Effector memory CD4-positive, alpha-beta T cell (primary cell): ENCODE measurements around the gene ARID3C.

Source experiments
- DNase-seq, 3 donors: peaks; one replicate each; pipeline ENCODE4 v3.0.0-alpha.2; 2020
- H3K27ac ChIP-seq: 2 replicates; pipeline ENCODE4 v1.7.0; 2013; ENCODE audit warnings: mild to moderate bottlenecking, low read length, moderate library complexity; ENCODE audit not compliant: insufficient read depth, poor library complexity, severe bottlenecking
- H3K27me3 ChIP-seq: replicated peaks from 2 replicates; pipeline ENCODE4 v1.7.0; 2013; ENCODE audit warnings: mild to moderate bottlenecking, low read length; ENCODE audit not compliant: insufficient read depth, control insufficient read depth, poor library complexity, severe bottlenecking
- H3K36me3 ChIP-seq: 2 replicates; pipeline ENCODE4 v1.7.0; 2013; ENCODE audit warnings: mild to moderate bottlenecking, low read length, moderate library complexity; ENCODE audit not compliant: control insufficient read depth, insufficient read depth
- H3K4me1 ChIP-seq: 2 replicates; pipeline ENCODE4 v1.7.0; 2013; ENCODE audit warnings: low read length, mild to moderate bottlenecking; ENCODE audit not compliant: control insufficient read depth, insufficient read depth, poor library complexity, severe bottlenecking
- H3K4me3 ChIP-seq: 2 replicates; pipeline ENCODE4 v1.7.0; 2013; ENCODE audit warnings: low read length, low read depth, mild to moderate bottlenecking; ENCODE audit not compliant: insufficient read depth, poor library complexity, severe bottlenecking
- H3K9me3 ChIP-seq: 2 replicates; pipeline ENCODE4 v1.7.0; 2013; ENCODE audit warnings: mild to moderate bottlenecking, low read length, moderate library complexity; ENCODE audit not compliant: control insufficient read depth

ARID3C gene

DNA sequence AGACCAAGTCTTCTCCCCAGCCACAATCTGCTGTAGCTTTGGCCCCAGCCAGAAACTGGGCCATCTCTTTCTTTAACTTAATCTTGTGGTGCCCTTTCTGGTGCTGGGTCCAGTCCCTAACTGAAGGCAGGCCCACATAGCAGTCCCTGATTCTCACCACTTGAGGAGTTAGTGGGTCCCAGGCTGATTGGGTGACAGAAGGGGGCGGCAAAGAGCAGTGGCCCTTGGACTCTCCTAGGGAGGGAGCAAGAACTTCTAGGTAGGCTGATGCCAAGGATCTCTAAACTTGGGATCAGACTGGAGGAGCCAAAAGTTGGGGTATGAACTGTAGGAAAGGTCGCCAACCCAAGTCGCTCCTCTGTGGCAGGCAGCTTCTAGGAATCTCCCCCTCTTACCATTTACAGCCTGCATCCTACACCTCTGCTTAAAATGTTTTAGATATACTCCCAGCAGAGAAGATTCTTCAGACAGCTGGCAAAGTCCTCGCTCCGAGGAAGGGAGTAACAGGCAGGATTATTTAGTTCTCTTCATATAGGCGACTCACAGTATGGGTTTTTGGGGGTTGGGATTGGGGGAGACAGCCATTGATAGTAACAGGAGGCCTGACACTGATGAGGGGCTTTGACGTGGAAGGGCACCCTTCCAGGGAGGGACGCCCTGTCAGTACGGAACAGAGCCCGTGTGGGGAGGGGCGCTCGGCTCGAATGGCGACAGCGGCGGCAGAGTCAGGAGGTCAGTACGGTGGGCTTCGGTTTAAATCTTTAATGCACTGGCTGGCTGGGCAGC, 35.6 kb upstream of the ARID3C start:
- no peaks in the 10 kb centered on the region for H3K9me3 ChIP-seq
- no peaks in the 10 kb centered on the region for H3K27me3 ChIP-seq
- DNase-seq: peak; percentile 45 to 64 (median 54)
- peak overlapping the region; percentile 53 for H3K4me3 ChIP-seq
- H3K27ac ChIP-seq: peak overlapping the region; percentile 72
- peaks cover 44% of the 10 kb centered on the region for H3K4me1 ChIP-seq
- peaks cover 12% of the 10 kb centered on the region for H3K36me3 ChIP-seq

DNA sequence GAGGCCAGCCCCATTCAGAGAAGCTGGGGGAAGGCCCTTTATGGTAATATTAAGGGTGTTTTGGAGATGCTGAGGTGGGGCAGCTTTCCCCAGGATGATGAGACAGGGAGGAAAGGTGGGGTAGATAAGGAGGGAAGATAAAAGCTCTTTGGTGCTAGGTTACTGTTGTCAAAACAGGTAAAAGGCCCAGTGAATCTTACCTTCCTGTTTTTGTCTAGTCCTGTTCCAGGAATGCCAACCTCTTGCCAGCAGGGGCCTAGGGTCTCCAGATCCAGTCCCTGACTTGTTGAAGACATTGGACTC, 34.4 kb upstream of the ARID3C start:
- Histone ChIP-seq H3K9me3 (no peaks in the 10 kb centered on the region), H3K4me1 (peaks cover 44% of the 10 kb centered on the region), H3K27me3 (no peaks in the 10 kb centered on the region), H3K36me3 (peaks cover 12% of the 10 kb centered on the region), H3K27ac (peak overlapping the region; percentile 72), H3K4me3 (no peak overlapping the region)
- peak in 2 of 3 donors; percentile 9 to 24 for DNase-seq

DNA sequence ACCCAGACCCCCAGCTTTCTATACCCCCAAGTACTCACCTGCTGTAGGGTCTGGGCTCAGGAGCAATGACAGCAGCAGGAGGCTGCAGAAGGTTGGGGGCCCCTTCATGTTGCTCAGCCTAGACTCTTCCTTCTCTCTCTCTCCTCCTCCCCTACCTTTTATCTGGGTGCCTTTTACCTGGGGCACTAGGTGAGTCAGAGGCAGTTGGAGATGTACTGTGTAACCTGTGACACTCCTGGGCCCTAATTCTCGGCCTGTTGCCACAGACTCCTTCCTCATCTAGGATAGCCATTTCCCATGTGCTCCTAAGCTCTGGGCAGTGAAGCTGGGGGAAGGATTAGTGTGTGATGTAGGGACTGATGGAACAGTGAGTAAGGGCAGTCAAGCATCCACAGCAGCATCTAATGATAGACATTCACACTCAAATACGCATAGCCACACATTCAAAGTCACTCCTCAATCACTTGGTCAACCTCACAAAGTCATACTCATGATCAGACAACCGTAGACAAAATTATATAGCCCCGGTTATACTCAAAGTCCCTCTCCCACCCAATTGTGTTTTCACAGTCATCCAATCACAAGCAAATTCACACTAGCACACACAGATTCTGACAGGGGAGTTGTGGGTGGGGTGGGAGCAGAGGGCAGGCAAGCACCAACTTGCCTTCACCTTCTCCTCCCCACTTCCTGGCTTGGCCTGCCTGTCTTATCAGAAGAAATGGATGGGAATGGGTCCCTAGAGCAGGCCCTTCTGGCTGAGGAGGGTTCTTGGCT, 33.8 kb upstream of the ARID3C start, which contains the start of gene CCL27:
Gene CCL27 (minus strand): TSS at position 132 of the 777 bp plus-strand sequence. CDS start 24 bp downstream, at position 108.
- peaks cover 12% of the 10 kb centered on the region for H3K36me3 ChIP-seq
- H3K27ac ChIP-seq: peak within 1 kb of the TSS; percentile 72
- H3K27me3 ChIP-seq: no peaks in the 10 kb centered on the region
- H3K9me3 ChIP-seq: no peaks in the 10 kb centered on the region
- no peak for DNase-seq
- no peak within 1 kb of the TSS for H3K4me3 ChIP-seq
- H3K4me1 ChIP-seq: peaks cover 44% of the 10 kb centered on the region

DNA sequence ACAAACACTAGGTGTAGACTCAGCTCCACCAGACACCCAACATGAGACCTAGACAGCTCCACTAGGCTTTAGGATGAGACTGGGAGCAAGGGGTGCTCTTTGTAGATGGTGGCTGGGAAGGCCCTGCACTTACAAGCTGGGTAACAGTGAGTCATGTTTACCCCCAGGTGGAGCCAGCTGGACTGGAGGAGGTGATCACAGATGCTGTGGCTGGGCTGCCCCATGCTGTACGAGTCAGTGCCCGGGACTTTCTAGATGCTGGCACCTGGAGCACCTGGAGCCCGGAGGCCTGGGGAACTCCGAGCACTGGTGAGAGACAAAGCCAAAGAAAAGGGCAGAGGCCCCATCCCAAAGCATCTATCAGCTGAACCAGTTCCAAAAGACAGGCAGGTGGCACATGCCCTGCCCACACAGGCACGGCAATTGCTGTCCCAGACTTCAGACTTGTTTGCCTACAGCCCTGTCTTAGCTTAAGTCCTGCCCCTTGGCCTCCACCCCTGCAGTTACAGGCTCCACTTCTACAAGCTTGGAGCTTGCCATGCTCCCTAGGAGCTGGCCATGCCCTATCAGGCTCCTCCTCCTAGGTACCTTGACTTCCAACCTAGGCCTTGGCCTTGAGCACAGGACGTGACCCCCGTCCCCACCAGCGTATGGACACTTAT, 30.9 kb upstream of the ARID3C start:
- no peaks in the 10 kb centered on the region for H3K9me3 ChIP-seq
- no peaks in the 10 kb centered on the region for H3K27me3 ChIP-seq
- no peak overlapping the region for H3K4me3 ChIP-seq
- H3K27ac ChIP-seq: no peak overlapping the region
- DNase-seq: no peak
- H3K4me1 ChIP-seq: peaks cover 37% of the 10 kb centered on the region
- peaks cover 12% of the 10 kb centered on the region for H3K36me3 ChIP-seq

DNA sequence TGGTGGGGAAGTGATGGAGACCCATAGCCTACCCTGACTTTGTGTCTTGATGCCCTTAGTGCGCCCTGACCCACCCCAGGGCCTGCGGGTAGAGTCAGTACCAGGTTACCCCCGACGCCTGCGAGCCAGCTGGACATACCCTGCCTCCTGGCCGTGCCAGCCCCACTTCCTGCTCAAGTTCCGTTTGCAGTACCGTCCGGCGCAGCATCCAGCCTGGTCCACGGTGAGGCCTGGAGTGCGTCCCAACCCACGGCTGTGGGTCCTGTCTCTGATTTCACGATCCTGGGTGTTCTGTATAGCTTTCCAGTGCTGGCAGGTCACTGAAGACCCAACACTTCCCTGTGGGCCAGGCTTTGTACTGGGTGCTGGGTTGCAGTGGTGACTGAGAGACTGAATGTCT, 29.6 kb upstream of the ARID3C start:
- Histone ChIP-seq H3K27me3 (no peaks in the 10 kb centered on the region), H3K9me3 (no peaks in the 10 kb centered on the region), H3K27ac (no peak overlapping the region), H3K36me3 (peaks cover 12% of the 10 kb centered on the region), H3K4me1 (peaks cover 25% of the 10 kb centered on the region), H3K4me3 (no peak overlapping the region)
- DNase-seq: no peak

DNA sequence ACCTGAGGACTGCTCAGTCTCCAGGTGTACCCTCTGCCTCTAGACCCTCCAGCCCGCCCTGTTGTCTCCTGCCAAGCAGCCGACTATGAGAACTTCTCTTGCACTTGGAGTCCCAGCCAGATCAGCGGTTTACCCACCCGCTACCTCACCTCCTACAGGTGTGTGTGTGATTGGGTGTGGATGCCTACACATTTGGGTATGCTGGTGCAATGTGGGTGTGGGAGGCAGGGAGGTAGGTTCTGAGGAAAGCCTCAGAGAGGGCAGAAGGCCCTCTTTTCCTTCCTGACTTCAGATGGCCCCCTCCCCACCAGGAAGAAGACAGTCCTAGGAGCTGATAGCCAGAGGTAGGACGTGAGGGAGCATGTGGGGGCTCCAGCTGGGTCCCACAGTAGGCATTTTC, 28.1 kb upstream of the ARID3C start:
- no peaks in the 10 kb centered on the region for H3K27me3 ChIP-seq
- peaks cover 12% of the 10 kb centered on the region for H3K36me3 ChIP-seq
- peaks cover 21% of the 10 kb centered on the region for H3K4me1 ChIP-seq
- no peaks in the 10 kb centered on the region for H3K9me3 ChIP-seq
- H3K27ac ChIP-seq: no peak overlapping the region
- DNase-seq: no peak
- H3K4me3 ChIP-seq: no peak overlapping the region

DNA sequence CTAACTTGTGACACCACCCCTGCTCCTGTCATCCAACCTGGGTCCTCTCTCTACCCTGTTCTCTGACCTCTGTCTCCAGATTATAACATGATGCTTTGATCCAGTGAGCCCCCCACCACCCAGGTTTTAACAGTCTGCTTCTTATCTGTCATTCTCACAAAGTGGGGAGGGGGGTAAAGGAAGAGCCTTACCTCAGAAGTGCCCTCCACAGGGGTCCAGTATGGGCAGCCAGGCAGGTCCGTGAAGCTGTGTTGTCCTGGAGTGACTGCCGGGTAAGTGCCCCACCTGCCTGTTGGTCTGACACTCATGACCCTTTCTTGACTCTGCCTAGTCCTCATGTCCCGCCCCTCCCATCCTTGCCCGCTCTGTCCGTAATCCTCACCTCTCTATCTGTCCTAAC, 26.5 kb upstream of the ARID3C start:
- Histone ChIP-seq H3K4me1 (peaks cover 11% of the 10 kb centered on the region), H3K36me3 (peaks cover 18% of the 10 kb centered on the region), H3K27ac (no peak overlapping the region), H3K9me3 (no peaks in the 10 kb centered on the region), H3K4me3 (no peak overlapping the region), H3K27me3 (no peaks in the 10 kb centered on the region)
- no peak for DNase-seq

DNA sequence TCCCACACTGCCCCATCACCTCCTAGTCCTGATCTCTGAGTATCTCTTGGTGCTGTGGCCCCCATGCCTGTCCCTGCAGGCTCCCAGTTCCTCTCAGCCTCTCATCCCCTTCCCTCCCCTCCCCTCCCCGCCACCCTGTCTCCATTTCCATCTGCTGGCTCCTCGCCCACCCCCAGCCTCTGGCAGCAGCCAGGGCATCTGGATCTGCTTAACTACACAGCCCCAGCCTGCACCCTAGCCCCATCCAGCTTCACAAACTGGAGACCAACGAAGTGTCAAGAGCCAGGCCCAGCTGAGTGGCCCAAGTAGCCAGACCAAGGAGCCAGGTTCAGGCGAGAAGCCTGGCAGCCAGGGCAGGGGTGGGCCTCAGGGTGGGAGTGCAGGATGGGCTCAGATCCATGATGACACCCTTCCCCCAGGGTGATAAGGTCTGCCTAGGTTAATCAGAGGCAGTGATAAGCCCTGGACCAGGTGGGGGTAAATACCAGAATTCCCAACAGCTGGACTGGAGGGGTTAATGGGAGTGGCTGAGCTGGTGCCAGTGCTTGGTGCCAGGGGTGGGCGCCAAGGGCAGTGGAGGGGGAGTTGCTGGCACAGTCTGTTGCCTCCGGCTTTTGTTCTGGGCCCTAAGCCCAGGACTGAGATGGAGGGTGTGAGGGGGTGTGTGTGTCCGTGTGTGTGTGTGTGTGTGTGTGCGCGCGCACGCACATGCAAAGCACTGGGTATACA, 25.6 kb upstream of the ARID3C start:
- Histone ChIP-seq H3K36me3 (peaks cover 18% of the 10 kb centered on the region), H3K9me3 (no peaks in the 10 kb centered on the region), H3K4me1 (peaks cover 11% of the 10 kb centered on the region), H3K4me3 (no peak overlapping the region), H3K27ac (no peak overlapping the region), H3K27me3 (no peaks in the 10 kb centered on the region)
- DNase-seq: no peak

DNA sequence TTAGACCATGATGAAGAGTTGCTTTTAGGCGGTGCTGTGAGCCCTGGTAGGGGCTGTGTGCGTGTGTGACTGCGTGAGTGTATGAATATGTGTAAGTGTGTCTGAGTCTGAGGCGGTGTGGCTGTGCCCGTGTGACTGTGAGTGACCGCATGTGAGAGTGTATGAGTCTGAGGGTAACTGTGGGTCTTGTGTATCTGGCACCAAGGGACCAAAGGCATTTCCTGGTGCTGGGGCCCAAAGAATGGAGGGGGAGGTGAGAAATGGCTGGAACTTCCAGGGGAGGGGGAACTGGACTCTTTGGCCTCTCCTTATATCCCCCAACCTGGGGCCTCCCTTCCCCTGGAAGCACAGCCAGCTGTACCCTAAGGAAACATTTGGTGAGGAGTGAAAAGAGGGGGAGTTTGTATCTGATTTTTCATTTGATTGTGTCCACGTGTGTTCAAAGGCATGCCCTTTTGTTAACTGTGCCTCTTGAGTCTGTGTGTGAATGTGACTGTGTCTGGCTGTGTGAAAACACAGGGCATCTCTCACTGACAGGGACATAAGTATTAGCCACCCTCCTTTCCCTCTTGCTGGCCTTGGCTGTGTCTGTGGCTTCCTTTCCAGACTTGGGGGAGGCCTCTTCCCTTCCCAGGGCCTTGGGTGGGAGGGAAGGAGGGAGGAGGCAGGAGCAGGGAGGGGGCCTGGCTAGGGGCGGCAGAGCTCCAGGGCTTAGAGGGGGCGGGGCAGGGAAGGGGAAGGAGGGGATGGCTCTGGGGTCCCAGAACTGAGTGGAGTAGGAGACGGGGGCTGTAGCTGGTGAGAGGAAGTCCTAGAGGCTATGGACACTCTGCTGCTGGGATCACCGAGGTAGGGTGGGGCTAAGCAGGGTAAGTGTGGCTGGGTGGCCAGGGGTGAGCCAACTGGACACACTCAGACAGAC, 24.5 kb upstream of the ARID3C start:
- peaks cover 29% of the 10 kb centered on the region for H3K36me3 ChIP-seq
- H3K4me1 ChIP-seq: peaks cover 16% of the 10 kb centered on the region
- H3K27me3 ChIP-seq: no peaks in the 10 kb centered on the region
- H3K4me3 ChIP-seq: no peak overlapping the region
- no peak for DNase-seq
- no peaks in the 10 kb centered on the region for H3K9me3 ChIP-seq
- no peak overlapping the region for H3K27ac ChIP-seq
